GM23338 (cell line): Measurements from ENCODE around the gene PICALM. TPM values are rescaled to one million over a fixed set of nuclear protein-coding genes. Genes with fewer than 3 reads are reported as not detected.

ENCODE experiments used
- ATAC-seq: fragments of 200-7000 bp; cut with Tn5 transposase; 3 replicates; pipeline ENCODE4 v1.9.1; 2020
- DNase-seq: peaks from one replicate; pipeline ENCODE4 v3.0.0-alpha.2; 2015; ENCODE audit warnings: low spot score
- H2AFZ ChIP-seq: fragments of 200-600 bp; sonication (generic); 2 replicates; pipeline ENCODE4 v1.8.0; 2016; ENCODE audit warnings: antibody characterized with exemption, mild to moderate bottlenecking, moderate library complexity
- H3F3A ChIP-seq: fragments of 200-600 bp; sonication (generic); replicated peaks from 2 replicates; pipeline ENCODE4 v1.8.0; 2017; ENCODE audit warnings: antibody characterized with exemption, mixed run types, low read depth
- H3K27ac ChIP-seq: fragments of 200-600 bp; sonication (generic); 2 replicates; pipeline ENCODE4 v1.6.1; 2016; ENCODE audit warnings: low read depth
- H3K27me3 ChIP-seq: fragments of 200-600 bp; sonication (generic); 2 replicates; pipeline ENCODE4 v1.8.0; 2016; ENCODE audit warnings: mild to moderate bottlenecking, mixed run types, moderate library complexity; ENCODE audit not compliant: insufficient read depth
- H3K36me3 ChIP-seq: fragments of 200-600 bp; sonication (generic); 2 replicates; pipeline ENCODE4 v1.8.0; 2016; ENCODE audit warnings: mild to moderate bottlenecking; ENCODE audit not compliant: insufficient read depth
- H3K4me1 ChIP-seq: fragments of 200-600 bp; sonication (generic); 2 replicates; pipeline ENCODE4 v1.8.0; 2016; ENCODE audit warnings: mild to moderate bottlenecking, moderate library complexity; ENCODE audit not compliant: insufficient read depth
- H3K4me2 ChIP-seq: fragments of 200-600 bp; sonication (generic); 2 replicates; pipeline ENCODE4 v1.7.1; 2017; ENCODE audit warnings: mixed run types
- H3K4me3 ChIP-seq: fragments of 200-600 bp; sonication (generic); 2 replicates; pipeline ENCODE4 v1.6.1; 2016; ENCODE audit warnings: mixed run types
- H3K79me2 ChIP-seq: fragments of 200-600 bp; sonication (generic); replicated peaks from 2 replicates; pipeline ENCODE4 v1.8.0; 2017; ENCODE audit warnings: mild to moderate bottlenecking; ENCODE audit not compliant: insufficient read depth
- H3K9me2 ChIP-seq: fragments of 200-600 bp; sonication (generic); 2 replicates; pipeline ENCODE4 v1.8.0; 2017; ENCODE audit not compliant: insufficient read depth
- H4K20me1 ChIP-seq: fragments of 200-600 bp; sonication (generic); replicated peaks from 2 replicates; pipeline ENCODE4 v1.8.0; 2017; ENCODE audit warnings: mild to moderate bottlenecking; ENCODE audit not compliant: insufficient read depth
- H3K27ac Mint-ChIP-seq: 2 replicates; pipeline ENCODE4 v1.8.0; 2020; ENCODE audit warnings: inconsistent platforms, mild to moderate bottlenecking, moderate library complexity, mixed read lengths
- H3K27me3 Mint-ChIP-seq: 3 replicates; pipeline ENCODE4 v1.8.0; 2022; ENCODE audit warnings: low read depth, mild to moderate bottlenecking, moderate library complexity, mixed read lengths, inconsistent platforms; ENCODE audit not compliant: insufficient read depth, poor library complexity
- H3K36me3 Mint-ChIP-seq: 3 replicates; pipeline ENCODE4 v1.8.0; 2021; ENCODE audit warnings: low read depth, mild to moderate bottlenecking, inconsistent platforms, moderate library complexity, mixed read lengths
- H3K4me1 Mint-ChIP-seq: 3 replicates; pipeline ENCODE4 v1.8.0; 2020; ENCODE audit warnings: mild to moderate bottlenecking, inconsistent platforms, mixed read lengths
- H3K4me3 Mint-ChIP-seq: 3 replicates; pipeline ENCODE4 v1.8.0; 2021; ENCODE audit warnings: moderate library complexity, mild to moderate bottlenecking, inconsistent platforms, mixed read lengths
- H3K9me3 Mint-ChIP-seq: 3 replicates; pipeline ENCODE4 v1.8.0; 2020; ENCODE audit warnings: moderate library complexity, mild to moderate bottlenecking, inconsistent platforms, mixed read lengths
- CREB1 ChIP-seq: fragments of 250-450 bp; sonication (Bioruptor Pico); IDR thresholded peaks from 2 replicates; pipeline ENCODE4 v1.5.0; 2020; ENCODE audit warnings: low read depth, mild to moderate bottlenecking, moderate library complexity
- EZH2 ChIP-seq: fragments of 200-600 bp; sonication (generic); IDR thresholded peaks from one replicate; pipeline ENCODE4 v1.8.0; 2017; ENCODE audit warnings: antibody characterized with exemption, mild to moderate bottlenecking, low read depth; ENCODE audit not compliant: unreplicated experiment
- EZH2phosphoT487 ChIP-seq: fragments of 200-600 bp; sonication (generic); IDR thresholded peaks from one replicate; pipeline ENCODE4 v1.8.1; 2018; ENCODE audit warnings: antibody characterized with exemption; ENCODE audit not compliant: unreplicated experiment
- NANOG ChIP-seq: IDR thresholded peaks from 2 replicates; pipeline ENCODE4 v1.6.1; 2016; ENCODE audit warnings: antibody characterized with exemption, borderline replicate concordance
- STAT1 ChIP-seq: IDR thresholded peaks from one replicate; pipeline ENCODE4 v1.6.1; 2016; ENCODE audit warnings: antibody characterized with exemption; ENCODE audit not compliant: unreplicated experiment
- ZNF114 ChIP-seq: fragments of 250-450 bp; sonication (Bioruptor Pico); IDR thresholded peaks from 2 replicates; pipeline ENCODE4 v1.5.0; 2020; ENCODE audit warnings: mild to moderate bottlenecking, moderate library complexity
- ZNF331 ChIP-seq: fragments of 250-450 bp; sonication (Bioruptor Pico); IDR thresholded peaks from 2 replicates; pipeline ENCODE4 v1.5.0; 2020; ENCODE audit warnings: low read depth, mild to moderate bottlenecking, moderate library complexity
- ZNF462 ChIP-seq: fragments of 250-450 bp; sonication (Bioruptor Pico); IDR thresholded peaks from 2 replicates; pipeline ENCODE4 v1.5.0; 2020; ENCODE audit warnings: mild to moderate bottlenecking, moderate library complexity
- polyA plus RNA-seq: library from polyadenylated mRNA; unstranded; fragments of >200 nt; fragmentation: Nextera tagmentation; extraction: Ambion mirVana; gene quantifications from 2 replicates; pipeline ENCODE4 v1.2.1, GENCODE V29; 2016
- total RNA-seq: library from RNA; depleted of rRNA; stranded (reverse); fragments of >200 nt; shearing (Covaris generic); gene quantifications from 2 replicates; pipeline ENCODE4 v1.2.3, GENCODE V29; 2014
- TF ChIP-seq, protein P1 (sequence below), 2 experiments: fragments of 200-600 bp in 1 of 2; sonication (generic) in 1 of 2; conservative IDR thresholded peaks; 2 replicates each; pipeline versions ENCODE4 v1.5.1 to v1.6.1; 2016 to 2017; ENCODE audit warnings: antibody characterized with exemption in 2 of 2, low read depth in 2 of 2, mild to moderate bottlenecking in 2 of 2, moderate library complexity in 1 of 2
- TF ChIP-seq, protein P2 (sequence below): IDR thresholded peaks from 2 replicates; pipeline ENCODE4 v1.6.1; 2016; ENCODE audit warnings: antibody characterized with exemption

The PICALM gene
- total and polyA plus RNA-seq, 2 experiments from 2014 or later, result 27.9 to 134 TPM

DNA sequence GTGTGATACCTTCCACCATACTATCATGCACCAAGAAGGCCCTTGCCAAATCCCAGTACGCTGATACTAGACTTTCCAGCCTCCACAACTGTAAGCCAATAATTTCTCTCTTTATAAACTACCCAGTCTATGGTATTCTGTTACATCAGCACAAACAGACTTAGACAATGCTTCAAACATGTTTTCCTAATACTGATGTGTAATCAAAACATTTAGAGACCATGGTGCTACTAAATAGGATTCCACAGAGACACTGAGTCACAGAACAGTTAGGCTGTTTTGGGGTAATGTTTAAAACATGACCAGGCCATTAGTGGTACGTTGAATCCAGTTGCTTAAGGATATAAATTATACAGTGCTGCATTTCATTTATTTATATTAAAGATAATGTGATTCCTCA, 103.7 kb downstream of the PICALM start:
- 0 out of 2 replicates have a peak, but pooled peaks cover 4% of the 10 kb centered on the region for H3K36me3 ChIP-seq
- Mint-ChIP-seq H3K27me3 (peaks cover 2% of the 10 kb centered on the region), H3K4me3 (no peak overlapping the region), H3K9me3 (no peaks in the 10 kb centered on the region), H3K36me3 (peaks cover 16% of the 10 kb centered on the region; the same call in 2 of the 3 replicates), H3K27ac (no peak overlapping the region), H3K4me1 (peaks cover 8% of the 10 kb centered on the region)
- ATAC-seq (no peak), DNase-seq (no peak)
- no peak overlapping the region for H3K27ac ChIP-seq
- H3K9me2 ChIP-seq, result no peaks in the 10 kb centered on the region
- TF ChIP-seq, protein P1, sequence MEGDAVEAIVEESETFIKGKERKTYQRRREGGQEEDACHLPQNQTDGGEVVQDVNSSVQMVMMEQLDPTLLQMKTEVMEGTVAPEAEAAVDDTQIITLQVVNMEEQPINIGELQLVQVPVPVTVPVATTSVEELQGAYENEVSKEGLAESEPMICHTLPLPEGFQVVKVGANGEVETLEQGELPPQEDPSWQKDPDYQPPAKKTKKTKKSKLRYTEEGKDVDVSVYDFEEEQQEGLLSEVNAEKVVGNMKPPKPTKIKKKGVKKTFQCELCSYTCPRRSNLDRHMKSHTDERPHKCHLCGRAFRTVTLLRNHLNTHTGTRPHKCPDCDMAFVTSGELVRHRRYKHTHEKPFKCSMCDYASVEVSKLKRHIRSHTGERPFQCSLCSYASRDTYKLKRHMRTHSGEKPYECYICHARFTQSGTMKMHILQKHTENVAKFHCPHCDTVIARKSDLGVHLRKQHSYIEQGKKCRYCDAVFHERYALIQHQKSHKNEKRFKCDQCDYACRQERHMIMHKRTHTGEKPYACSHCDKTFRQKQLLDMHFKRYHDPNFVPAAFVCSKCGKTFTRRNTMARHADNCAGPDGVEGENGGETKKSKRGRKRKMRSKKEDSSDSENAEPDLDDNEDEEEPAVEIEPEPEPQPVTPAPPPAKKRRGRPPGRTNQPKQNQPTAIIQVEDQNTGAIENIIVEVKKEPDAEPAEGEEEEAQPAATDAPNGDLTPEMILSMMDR (conservative IDR thresholded peaks at IDR 0.05; ENCODE audit: low read depth in 2 of 2), result no peak
- TF ChIP-seq CREB1 (CRISPR knock-in tag), result no peak
- TF ChIP-seq, protein P2, sequence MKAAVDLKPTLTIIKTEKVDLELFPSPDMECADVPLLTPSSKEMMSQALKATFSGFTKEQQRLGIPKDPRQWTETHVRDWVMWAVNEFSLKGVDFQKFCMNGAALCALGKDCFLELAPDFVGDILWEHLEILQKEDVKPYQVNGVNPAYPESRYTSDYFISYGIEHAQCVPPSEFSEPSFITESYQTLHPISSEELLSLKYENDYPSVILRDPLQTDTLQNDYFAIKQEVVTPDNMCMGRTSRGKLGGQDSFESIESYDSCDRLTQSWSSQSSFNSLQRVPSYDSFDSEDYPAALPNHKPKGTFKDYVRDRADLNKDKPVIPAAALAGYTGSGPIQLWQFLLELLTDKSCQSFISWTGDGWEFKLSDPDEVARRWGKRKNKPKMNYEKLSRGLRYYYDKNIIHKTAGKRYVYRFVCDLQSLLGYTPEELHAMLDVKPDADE, result no peak
- no peak for TF ChIP-seq EZH2
- H3K27me3 ChIP-seq, result no peaks in the 10 kb centered on the region
- H3K4me3 ChIP-seq, result no peak overlapping the region
- H3F3A ChIP-seq, result no peaks in the 10 kb centered on the region
- no peaks in the 10 kb centered on the region; the same call in 1 of the 2 replicates for H4K20me1 ChIP-seq
- no peak overlapping the region for H2AFZ ChIP-seq
- H3K79me2 ChIP-seq, result no peaks in the 10 kb centered on the region
- peaks cover 5% of the 10 kb centered on the region; the same call in 1 of the 2 replicates for H3K4me1 ChIP-seq
- H3K4me2 ChIP-seq, result no peak overlapping the region

- no peaks in the 10 kb centered on the region for H3K9me2 ChIP-seq
- no peaks in the 10 kb centered on the region for H3F3A ChIP-seq
- no peak overlapping the region for H3K4me2 ChIP-seq
- no peaks in the 10 kb centered on the region for H3K79me2 ChIP-seq
- no peak overlapping the region for H3K4me3 Mint-ChIP-seq
- H4K20me1 ChIP-seq, result no peaks in the 10 kb centered on the region; the same call in 1 of the 2 replicates
- DNase-seq (no peak), ATAC-seq (no peak)
- peaks cover 17% of the 10 kb centered on the region; the same call in 2 of the 3 replicates for H3K36me3 Mint-ChIP-seq
- no peak overlapping the region; the same call in 1 of the 2 replicates for H3K27ac Mint-ChIP-seq
- H3K9me3 Mint-ChIP-seq, result no peaks in the 10 kb centered on the region
- no peak overlapping the region for H3K4me3 ChIP-seq
- H3K27me3 ChIP-seq, result no peaks in the 10 kb centered on the region
- no peak overlapping the region for H2AFZ ChIP-seq
- H3K27me3 Mint-ChIP-seq, result peaks cover 2% of the 10 kb centered on the region
- no peak overlapping the region for H3K27ac ChIP-seq
- peaks cover 2% of the 10 kb centered on the region; the same call in 1 of the 3 replicates for H3K4me1 Mint-ChIP-seq
- H3K4me1 ChIP-seq, result no peaks in the 10 kb centered on the region
- H3K36me3 ChIP-seq, result peaks cover 7% of the 10 kb centered on the region; the same call in 1 of the 2 replicates
- TF ChIP-seq ZNF114 (CRISPR knock-in tag) (no peak), ZNF462 (CRISPR knock-in tag) (no peak), EZH2phosphoT487 (no peak), NANOG (no peak), STAT1 (no peak), ZNF331 (no peak)
- TF ChIP-seq, protein P1 (conservative IDR thresholded peaks at IDR 0.05; ENCODE audit: low read depth in 2 of 2), result no peak
Observed at GRCh38 chr11:85961930-85962363, 106.9 kb downstream of the PICALM start.
